UCSD-AML1 (cell line): ENCODE results near the gene DNAJC24.

Experiments
- DNase-seq: peaks from one replicate; lab custom pipeline; 2025; ENCODE audit not compliant: unreplicated experiment; lab: John Stamatoyannopoulos, UW

Gene DNAJC24

DNA sequence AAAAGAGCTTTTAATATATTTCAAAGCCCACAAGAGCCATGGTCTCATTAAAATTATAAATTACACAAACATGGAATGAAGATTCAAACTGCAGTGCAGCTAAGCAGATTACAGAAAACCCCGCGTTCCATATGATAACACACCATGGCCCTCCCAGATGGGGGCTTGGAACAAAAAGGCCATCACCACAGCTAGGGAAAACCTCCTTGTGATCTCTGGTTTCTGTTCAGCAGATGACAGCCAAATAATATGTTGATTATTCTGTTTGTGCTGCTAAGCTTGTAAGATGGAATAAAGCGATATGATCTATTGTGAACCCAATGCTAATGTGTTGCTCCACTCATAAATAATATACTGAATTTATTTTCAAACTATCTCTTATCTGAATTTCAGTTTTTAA lies 111.3 kb downstream of the DNAJC24 start:
- DNase-seq, result no peak
